Liver (tissue), 9 donors: ENCODE results near the gene LRRC28. TPM values are rescaled to one million over a fixed set of nuclear protein-coding genes. Genes with fewer than 3 reads are reported as not detected.

ENCODE experiments used
- DNase-seq: peaks from one replicate; pipeline ENCODE4 v3.0.0-alpha.2; 2017; ENCODE audit warnings: low spot score
- H3K27ac ChIP-seq, 2 donors: one replicate each; pipeline ENCODE4 v1.7.0; 2013; ENCODE audit warnings: inconsistent platforms in 2 of 2, low read length in 2 of 2, control low read depth in 1 of 2, low read depth in 1 of 2, mild to moderate bottlenecking in 1 of 2
- H3K27me3 ChIP-seq, 4 donors: one replicate each; pipeline versions ENCODE4 v1.6.1 to v1.7.0; 2013; ENCODE audit warnings: low read length in 3 of 4, inconsistent platforms in 1 of 4, mild to moderate bottlenecking in 1 of 4, moderate library complexity in 1 of 4; ENCODE audit not compliant: control insufficient read depth in 4 of 4, insufficient read depth in 4 of 4
- H3K36me3 ChIP-seq, 4 donors: one replicate each; pipeline versions ENCODE4 v1.6.1 to v1.7.0; 2013; ENCODE audit warnings: low read length in 3 of 4, mild to moderate bottlenecking in 3 of 4, low read depth in 1 of 4, moderate library complexity in 1 of 4; ENCODE audit not compliant: control insufficient read depth in 4 of 4, insufficient read depth in 3 of 4
- H3K4me1 ChIP-seq, 4 donors: one replicate each; pipeline versions ENCODE4 v1.6.1 to v1.7.0; 2013; ENCODE audit warnings: low read length in 3 of 4, mild to moderate bottlenecking in 3 of 4, moderate library complexity in 1 of 4; ENCODE audit not compliant: control insufficient read depth in 4 of 4, insufficient read depth in 4 of 4
- H3K4me3 ChIP-seq, 3 donors: one replicate each; pipeline versions ENCODE4 v1.6.1 to v1.7.0; 2013; ENCODE audit warnings: low read length in 3 of 3, control low read depth in 1 of 3, low read depth in 1 of 3, mild to moderate bottlenecking in 1 of 3
- H3K9ac ChIP-seq, 2 donors: one replicate each; pipeline ENCODE4 v1.7.0; 2013; ENCODE audit warnings: low read length in 2 of 2, mild to moderate bottlenecking in 2 of 2, moderate library complexity in 2 of 2, control low read depth in 1 of 2, low read depth in 1 of 2
- H3K9me3 ChIP-seq, 4 donors: one replicate each; pipeline versions ENCODE4 v1.6.1 to v1.7.0; 2013; ENCODE audit warnings: low read length in 3 of 4; ENCODE audit not compliant: control insufficient read depth in 4 of 4
- EGR1 ChIP-seq, 2 donors: IDR thresholded peaks; 2 replicates each; pipeline ENCODE4 v1.6.1; 2016 to 2018; ENCODE audit warnings: antibody characterized with exemption in 2 of 2, low read depth in 2 of 2
- FOXA1 ChIP-seq: IDR thresholded peaks from 2 replicates; pipeline ENCODE4 v1.6.1; 2016; ENCODE audit warnings: antibody characterized with exemption
- FOXA2 ChIP-seq: IDR thresholded peaks from 2 replicates; pipeline ENCODE4 v1.6.1; 2016; ENCODE audit warnings: antibody characterized with exemption
- GABPA ChIP-seq, 2 donors: IDR thresholded peaks in 1 of 2; conservative IDR thresholded peaks in 1 of 2; 2 replicates each; pipeline ENCODE4 v1.6.1; 2016; ENCODE audit warnings: antibody characterized with exemption in 2 of 2, mild to moderate bottlenecking in 1 of 2, moderate library complexity in 1 of 2
- HNF4A ChIP-seq, 2 donors: conservative IDR thresholded peaks; 2 replicates each; pipeline ENCODE4 v1.6.1; 2016; ENCODE audit warnings: antibody characterized with exemption in 2 of 2, mild to moderate bottlenecking in 2 of 2
- HNF4G ChIP-seq: IDR thresholded peaks from 2 replicates; pipeline ENCODE4 v1.6.1; 2016; ENCODE audit warnings: antibody characterized with exemption
- JUND ChIP-seq, 2 donors: IDR thresholded peaks; 2 replicates each; pipeline ENCODE4 v1.6.1; 2016; ENCODE audit warnings: antibody characterized with exemption in 2 of 2
- NR2F2 ChIP-seq: IDR thresholded peaks from 2 replicates; pipeline ENCODE4 v1.6.1; 2016; ENCODE audit warnings: antibody characterized with exemption
- RAD21 ChIP-seq, 2 donors: IDR thresholded peaks; 2 replicates each; pipeline ENCODE4 v1.6.1; 2016; ENCODE audit warnings: antibody characterized with exemption in 2 of 2, mild to moderate bottlenecking in 2 of 2
- RXRA ChIP-seq, 2 donors: IDR thresholded peaks; 2 replicates each; pipeline ENCODE4 v1.6.1; 2017 to 2018; ENCODE audit warnings: antibody characterized with exemption in 2 of 2, mild to moderate bottlenecking in 1 of 2
- SP1 ChIP-seq: IDR thresholded peaks from 2 replicates; pipeline ENCODE4 v1.6.1; 2018; ENCODE audit warnings: antibody characterized with exemption, mild to moderate bottlenecking
- TAF1 ChIP-seq: conservative IDR thresholded peaks from 2 replicates; pipeline ENCODE4 v1.6.1; 2016; ENCODE audit warnings: antibody characterized with exemption, mild to moderate bottlenecking
- YY1 ChIP-seq: IDR thresholded peaks from 2 replicates; pipeline ENCODE4 v1.6.1; 2016; ENCODE audit warnings: antibody characterized with exemption, mild to moderate bottlenecking
- WGBS: extraction: QIAGEN DNeasy Blood & Tissue Kit; methylation state at CpG from one replicate; pipeline ENCODE4 v1.1.7; 2013; 5-methylcytosine and 5-hydroxymethylcytosine counted together
- polyA plus RNA-seq, 2 donors: library from polyadenylated mRNA; stranded (reverse) in 1 of 2; unstranded in 1 of 2; fragments of 200-250 nt in 1 of 2; fragments of >200 nt in 1 of 2; fragmentation: Nextera tagmentation in 1 of 2; extraction: Ambion mirVana in 1 of 2; gene quantifications; one replicate each; pipeline versions ENCODE4 v1.2.1 to v1.2.3, GENCODE V29; 2013 to 2015
- total RNA-seq, 2 donors: library from RNA; depleted of rRNA; stranded (reverse); fragments of >200 nt; gene quantifications; one replicate each; pipeline ENCODE4 v1.2.3, GENCODE V29; 2014
- TF ChIP-seq, protein P1 (sequence below): IDR thresholded peaks from 2 replicates; pipeline ENCODE4 v1.6.1; 2016; ENCODE audit warnings: antibody characterized with exemption, mild to moderate bottlenecking
- TF ChIP-seq, protein P2 (sequence below): IDR thresholded peaks from 2 replicates; pipeline ENCODE4 v1.6.1; 2016; ENCODE audit warnings: antibody characterized with exemption
- TF ChIP-seq, protein P3 (sequence below): IDR thresholded peaks from 2 replicates; pipeline ENCODE4 v1.6.1; 2016; ENCODE audit warnings: antibody characterized with exemption
- TF ChIP-seq, protein P4 (sequence below): IDR thresholded peaks from 2 replicates; pipeline ENCODE4 v1.6.1; 2016; ENCODE audit warnings: antibody characterized with exemption
- TF ChIP-seq, protein P5 (sequence below): fragments of 150-350 bp; IDR thresholded peaks from 2 replicates; pipeline ENCODE4 v1.5.1; 2017; ENCODE audit warnings: improper control_type of control experiment, low read depth, low read length; ENCODE audit not compliant: missing input control
- donor health status: healthy.
- donor health status: healthy.
- donor health status: healthy.
- donor health status: healthy.
- donor health status: healthy.

The LRRC28 gene
- total and polyA plus RNA-seq, 4 donors: 15.4 to 46.6 (median 41.0) TPM

DNA sequence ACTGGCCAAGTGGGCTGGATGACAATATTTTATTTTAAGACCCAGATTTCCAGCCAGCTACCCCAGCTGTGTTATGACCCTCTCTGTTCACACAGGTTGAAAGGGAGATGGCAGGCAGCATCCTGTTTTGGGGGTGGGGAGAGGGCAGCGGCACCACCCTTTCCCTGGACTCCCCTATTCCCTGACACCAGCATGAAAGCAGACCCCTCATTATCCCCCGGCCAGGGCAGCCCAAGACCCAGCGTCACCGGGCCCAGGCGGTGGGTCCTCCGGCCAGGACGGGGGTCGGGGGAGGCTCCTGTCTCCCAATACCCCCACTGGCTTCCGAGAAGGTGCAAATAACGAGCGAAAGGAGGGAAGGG lies 186.9 kb downstream of the LRRC28 start:
- peak; percentile 17 for DNase-seq
- whole genome bisulfite sequencing: 89% methylated on average over 11 of the region's 11 CpGs
- TF ChIP-seq SP1 (no peak), RXRA (IDR thresholded peaks at IDR 0.05) (no peak), FOXA2 (no peak), NR2F2 (no peak), GABPA (IDR thresholded peaks at IDR 0.05 in 1 of 2, conservative IDR thresholded peaks at IDR 0.05 in 1 of 2) (no peak), TAF1 (no peak), FOXA1 (no peak), JUND (IDR thresholded peaks at IDR 0.05) (no peak), HNF4A (conservative IDR thresholded peaks at IDR 0.05) (no peak), EGR1 (IDR thresholded peaks at IDR 0.05; ENCODE audit: low read depth in 2 of 2) (no peak), HNF4G (no peak), YY1 (no peak), RAD21 (IDR thresholded peaks at IDR 0.05) (no peak)
- TF ChIP-seq, protein P1, sequence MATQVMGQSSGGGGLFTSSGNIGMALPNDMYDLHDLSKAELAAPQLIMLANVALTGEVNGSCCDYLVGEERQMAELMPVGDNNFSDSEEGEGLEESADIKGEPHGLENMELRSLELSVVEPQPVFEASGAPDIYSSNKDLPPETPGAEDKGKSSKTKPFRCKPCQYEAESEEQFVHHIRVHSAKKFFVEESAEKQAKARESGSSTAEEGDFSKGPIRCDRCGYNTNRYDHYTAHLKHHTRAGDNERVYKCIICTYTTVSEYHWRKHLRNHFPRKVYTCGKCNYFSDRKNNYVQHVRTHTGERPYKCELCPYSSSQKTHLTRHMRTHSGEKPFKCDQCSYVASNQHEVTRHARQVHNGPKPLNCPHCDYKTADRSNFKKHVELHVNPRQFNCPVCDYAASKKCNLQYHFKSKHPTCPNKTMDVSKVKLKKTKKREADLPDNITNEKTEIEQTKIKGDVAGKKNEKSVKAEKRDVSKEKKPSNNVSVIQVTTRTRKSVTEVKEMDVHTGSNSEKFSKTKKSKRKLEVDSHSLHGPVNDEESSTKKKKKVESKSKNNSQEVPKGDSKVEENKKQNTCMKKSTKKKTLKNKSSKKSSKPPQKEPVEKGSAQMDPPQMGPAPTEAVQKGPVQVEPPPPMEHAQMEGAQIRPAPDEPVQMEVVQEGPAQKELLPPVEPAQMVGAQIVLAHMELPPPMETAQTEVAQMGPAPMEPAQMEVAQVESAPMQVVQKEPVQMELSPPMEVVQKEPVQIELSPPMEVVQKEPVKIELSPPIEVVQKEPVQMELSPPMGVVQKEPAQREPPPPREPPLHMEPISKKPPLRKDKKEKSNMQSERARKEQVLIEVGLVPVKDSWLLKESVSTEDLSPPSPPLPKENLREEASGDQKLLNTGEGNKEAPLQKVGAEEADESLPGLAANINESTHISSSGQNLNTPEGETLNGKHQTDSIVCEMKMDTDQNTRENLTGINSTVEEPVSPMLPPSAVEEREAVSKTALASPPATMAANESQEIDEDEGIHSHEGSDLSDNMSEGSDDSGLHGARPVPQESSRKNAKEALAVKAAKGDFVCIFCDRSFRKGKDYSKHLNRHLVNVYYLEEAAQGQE: no peak
- TF ChIP-seq, protein P2, sequence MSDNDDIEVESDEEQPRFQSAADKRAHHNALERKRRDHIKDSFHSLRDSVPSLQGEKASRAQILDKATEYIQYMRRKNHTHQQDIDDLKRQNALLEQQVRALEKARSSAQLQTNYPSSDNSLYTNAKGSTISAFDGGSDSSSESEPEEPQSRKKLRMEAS: no peak
- TF ChIP-seq, protein P3, sequence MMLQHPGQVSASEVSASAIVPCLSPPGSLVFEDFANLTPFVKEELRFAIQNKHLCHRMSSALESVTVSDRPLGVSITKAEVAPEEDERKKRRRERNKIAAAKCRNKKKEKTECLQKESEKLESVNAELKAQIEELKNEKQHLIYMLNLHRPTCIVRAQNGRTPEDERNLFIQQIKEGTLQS: no peak
- TF ChIP-seq, protein P4, sequence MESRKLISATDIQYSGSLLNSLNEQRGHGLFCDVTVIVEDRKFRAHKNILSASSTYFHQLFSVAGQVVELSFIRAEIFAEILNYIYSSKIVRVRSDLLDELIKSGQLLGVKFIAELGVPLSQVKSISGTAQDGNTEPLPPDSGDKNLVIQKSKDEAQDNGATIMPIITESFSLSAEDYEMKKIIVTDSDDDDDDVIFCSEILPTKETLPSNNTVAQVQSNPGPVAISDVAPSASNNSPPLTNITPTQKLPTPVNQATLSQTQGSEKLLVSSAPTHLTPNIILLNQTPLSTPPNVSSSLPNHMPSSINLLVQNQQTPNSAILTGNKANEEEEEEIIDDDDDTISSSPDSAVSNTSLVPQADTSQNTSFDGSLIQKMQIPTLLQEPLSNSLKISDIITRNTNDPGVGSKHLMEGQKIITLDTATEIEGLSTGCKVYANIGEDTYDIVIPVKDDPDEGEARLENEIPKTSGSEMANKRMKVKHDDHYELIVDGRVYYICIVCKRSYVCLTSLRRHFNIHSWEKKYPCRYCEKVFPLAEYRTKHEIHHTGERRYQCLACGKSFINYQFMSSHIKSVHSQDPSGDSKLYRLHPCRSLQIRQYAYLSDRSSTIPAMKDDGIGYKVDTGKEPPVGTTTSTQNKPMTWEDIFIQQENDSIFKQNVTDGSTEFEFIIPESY: no peak
- TF ChIP-seq, protein P5, sequence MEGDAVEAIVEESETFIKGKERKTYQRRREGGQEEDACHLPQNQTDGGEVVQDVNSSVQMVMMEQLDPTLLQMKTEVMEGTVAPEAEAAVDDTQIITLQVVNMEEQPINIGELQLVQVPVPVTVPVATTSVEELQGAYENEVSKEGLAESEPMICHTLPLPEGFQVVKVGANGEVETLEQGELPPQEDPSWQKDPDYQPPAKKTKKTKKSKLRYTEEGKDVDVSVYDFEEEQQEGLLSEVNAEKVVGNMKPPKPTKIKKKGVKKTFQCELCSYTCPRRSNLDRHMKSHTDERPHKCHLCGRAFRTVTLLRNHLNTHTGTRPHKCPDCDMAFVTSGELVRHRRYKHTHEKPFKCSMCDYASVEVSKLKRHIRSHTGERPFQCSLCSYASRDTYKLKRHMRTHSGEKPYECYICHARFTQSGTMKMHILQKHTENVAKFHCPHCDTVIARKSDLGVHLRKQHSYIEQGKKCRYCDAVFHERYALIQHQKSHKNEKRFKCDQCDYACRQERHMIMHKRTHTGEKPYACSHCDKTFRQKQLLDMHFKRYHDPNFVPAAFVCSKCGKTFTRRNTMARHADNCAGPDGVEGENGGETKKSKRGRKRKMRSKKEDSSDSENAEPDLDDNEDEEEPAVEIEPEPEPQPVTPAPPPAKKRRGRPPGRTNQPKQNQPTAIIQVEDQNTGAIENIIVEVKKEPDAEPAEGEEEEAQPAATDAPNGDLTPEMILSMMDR: no peak
- no peaks in the 10 kb centered on the region for H3K4me1 ChIP-seq
- no peaks in the 10 kb centered on the region for H3K9me3 ChIP-seq
- no peaks in the 10 kb centered on the region for H3K36me3 ChIP-seq
- peaks cover 0 to 2% (median 0%) of the 10 kb centered on the region in 4 donors for H3K27me3 ChIP-seq
- H3K27ac ChIP-seq: no peak overlapping the region
- no peak overlapping the region for H3K9ac ChIP-seq
- H3K4me3 ChIP-seq: no peak overlapping the region
